SK-N-SH (cell line): ENCODE data around the gene PRPF40A. TPM values are rescaled to one million over a fixed set of nuclear protein-coding genes. Genes with fewer than 3 reads are reported as not detected.
A peak's percentile ranks its signal among the peaks of the same experiment; 100 is the strongest.
"Not testable (repeated sequence)": the region's sequence is repeated elsewhere in the genome, so short reads cannot be mapped to it uniquely, and the experiment has no call there.

Source experiments
- CTCF ChIA-PET: fragments of 300-600, 350-600 bp; formaldehyde crosslinking; extraction: SDS; loops from one replicate; lab custom pipeline; 2021; lab: Yijun Ruan, JAX
- POLR2A ChIA-PET: fragments of 350-600 bp; sonication (Branson Sonifier 250); formaldehyde crosslinking; extraction: SDS; loops from one replicate; lab custom pipeline; 2020; ENCODE audit warnings: antibody characterized with exemption, inconsistent platforms; lab: Yijun Ruan, JAX
- DNase-seq: peaks from one replicate; pipeline ENCODE4 v3.0.0; 2012
- H2AFZ ChIP-seq: fragments of 200-600 bp; sonication (generic); 2 replicates; pipeline ENCODE4 v1.8.1; 2016; ENCODE audit warnings: antibody characterized with exemption, mild to moderate bottlenecking, low read depth
- H3F3A ChIP-seq: fragments of 200-600 bp; sonication (generic); replicated peaks from 2 replicates; pipeline ENCODE3; 2016; ENCODE audit warnings: antibody characterized with exemption, mild to moderate bottlenecking; ENCODE audit not compliant: insufficient read depth
- H3K27ac ChIP-seq, 2 experiments: fragments of 200-500 bp in 1 of 2; fragments of 200-600 bp in 1 of 2; sonication (Bioruptor generic) in 1 of 2; sonication (generic), shearing (Covaris generic) in 1 of 2; 2 replicates each; pipeline versions ENCODE4 v1.5.1 to v1.6.1; 2014 to 2016; ENCODE audit warnings: low read depth in 2 of 2, inconsistent platforms in 1 of 2, low read length in 1 of 2, mild to moderate bottlenecking in 1 of 2, mixed read lengths in 1 of 2
- H3K27me3 ChIP-seq: fragments of 200-600 bp; sonication (generic), shearing (Covaris generic); 2 replicates; pipeline ENCODE4 v1.6.1; 2016; ENCODE audit warnings: mixed run types; ENCODE audit not compliant: insufficient read depth
- H3K36me3 ChIP-seq, 2 experiments: fragments of 200-500 bp in 1 of 2; fragments of 200-600 bp in 1 of 2; sonication (Bioruptor generic) in 1 of 2; sonication (generic) in 1 of 2; replicated peaks in 1 of 2; 2 replicates each; pipeline versions ENCODE3 to v1.5.1; 2014 to 2016; ENCODE audit warnings: low read length in 1 of 2, mild to moderate bottlenecking in 1 of 2; ENCODE audit not compliant: insufficient read depth in 2 of 2, control insufficient read depth in 1 of 2
- H3K4me1 ChIP-seq, 2 experiments: fragments of 200-500 bp in 1 of 2; fragments of 200-600 bp in 1 of 2; sonication (Bioruptor generic) in 1 of 2; sonication (generic), shearing (Covaris generic) in 1 of 2; 2 replicates each; pipeline versions ENCODE4 v1.5.1 to v1.6.1; 2014 to 2016; ENCODE audit warnings: low read depth in 1 of 2, low read length in 1 of 2, mixed run types in 1 of 2; ENCODE audit not compliant: insufficient read depth in 2 of 2, control insufficient read depth in 1 of 2
- H3K4me2 ChIP-seq: fragments of 200-600 bp; sonication (generic), shearing (Covaris generic); 2 replicates; pipeline ENCODE4 v1.6.1; 2017; ENCODE audit warnings: mixed run types
- H3K4me3 ChIP-seq, 2 experiments: fragments of 200-500 bp in 1 of 2; fragments of 200-600 bp in 1 of 2; sonication (Bioruptor generic) in 1 of 2; sonication (generic), shearing (Covaris generic) in 1 of 2; 2 replicates each; pipeline versions ENCODE4 v1.5.1 to v1.8.1; 2014 to 2016; ENCODE audit warnings: low read depth in 2 of 2, inconsistent platforms in 1 of 2, low read length in 1 of 2, mild to moderate bottlenecking in 1 of 2, mixed read lengths in 1 of 2, moderate library complexity in 1 of 2
- H3K79me2 ChIP-seq: fragments of 200-600 bp; sonication (generic); 2 replicates; pipeline ENCODE4 v1.8.1; 2017; ENCODE audit warnings: mild to moderate bottlenecking; ENCODE audit not compliant: insufficient read depth
- H3K9ac ChIP-seq: fragments of 200-600 bp; sonication (generic); 2 replicates; pipeline ENCODE4 v1.6.1; 2017; ENCODE audit warnings: mixed run types
- H3K9me2 ChIP-seq: fragments of 200-600 bp; sonication (generic); 2 replicates; pipeline ENCODE4 v1.6.1; 2017; ENCODE audit warnings: mixed run types
- H3K9me3 ChIP-seq: fragments of 200-600 bp; sonication (generic); 2 replicates; pipeline ENCODE4 v1.6.1; 2017; ENCODE audit warnings: mixed run types, mild to moderate bottlenecking, moderate library complexity
- H4K20me1 ChIP-seq: fragments of 200-600 bp; sonication (generic); 2 replicates; pipeline ENCODE4 v1.6.1; 2017; ENCODE audit warnings: mild to moderate bottlenecking, mixed run types; ENCODE audit not compliant: insufficient read depth
- CTCF ChIP-seq: fragments of 200-600 bp; sonication (generic); IDR thresholded peaks from 2 replicates; pipeline ENCODE4 v1.6.1; 2017; ENCODE audit warnings: antibody characterized with exemption, mild to moderate bottlenecking, moderate library complexity
- ELF1 ChIP-seq: IDR thresholded peaks from 2 replicates; pipeline ENCODE4 v1.4.0; 2012
- EP300 ChIP-seq, 2 experiments: IDR thresholded peaks; 2 replicates each; pipeline versions ENCODE4 v1.4.0 to v1.6.1; 2012; ENCODE audit warnings: borderline replicate concordance in 1 of 2, low read depth in 1 of 2, low read length in 1 of 2
- EZH2phosphoT487 ChIP-seq: fragments of 200-600 bp; sonication (generic); IDR thresholded peaks from 2 replicates; pipeline ENCODE4 v1.6.1; 2017; ENCODE audit warnings: low read depth, mixed run types, mild to moderate bottlenecking, antibody characterized with exemption, moderate library complexity, borderline replicate concordance
- FOXJ3 ChIP-seq: sonication (generic); formaldehyde crosslinking; IDR thresholded peaks from 2 replicates; pipeline ENCODE4 v1.5.1; 2020; ENCODE audit warnings: mild to moderate bottlenecking, missing genetic modification reagents
- GABPA ChIP-seq: IDR thresholded peaks from 2 replicates; pipeline ENCODE4 v1.4.0; 2012; ENCODE audit warnings: low read depth, mild to moderate bottlenecking
- MEF2A ChIP-seq: IDR thresholded peaks from 2 replicates; pipeline ENCODE4 v1.4.0; 2012; ENCODE audit warnings: low read depth, borderline replicate concordance
- NFIC ChIP-seq: IDR thresholded peaks from 2 replicates; pipeline ENCODE4 v1.4.0; 2012; ENCODE audit warnings: borderline replicate concordance
- NRF1 ChIP-seq: IDR thresholded peaks from 2 replicates; pipeline ENCODE4 v1.6.1; 2012; ENCODE audit warnings: low read depth, mild to moderate bottlenecking, low read length
- PBX3 ChIP-seq: IDR thresholded peaks from 2 replicates; pipeline ENCODE4; 2012
- RAD21 ChIP-seq: IDR thresholded peaks from 2 replicates; pipeline ENCODE4 v1.6.1; 2012; ENCODE audit warnings: mild to moderate bottlenecking, low read length
- RFX5 ChIP-seq: IDR thresholded peaks from 2 replicates; pipeline ENCODE4 v1.6.1; 2012; ENCODE audit warnings: mild to moderate bottlenecking, improper control_type of control experiment, low read length
- RXRA ChIP-seq: IDR thresholded peaks from 2 replicates; pipeline ENCODE4 v1.4.0; 2012; ENCODE audit warnings: low read depth, mild to moderate bottlenecking, borderline replicate concordance
- TAF1 ChIP-seq: IDR thresholded peaks from 2 replicates; pipeline ENCODE4 v1.6.1; 2012; ENCODE audit warnings: low read depth, mild to moderate bottlenecking, low read length, moderate library complexity, borderline replicate concordance
- TCF12 ChIP-seq: IDR thresholded peaks from 2 replicates; pipeline ENCODE4 v1.4.0; 2012
- USF2 ChIP-seq: fragments of 150-350 bp; IDR thresholded peaks from 2 replicates; pipeline ENCODE4 v1.6.1; 2017; ENCODE audit warnings: antibody characterized with exemption, low read length, low read depth, borderline replicate concordance
- YY1 ChIP-seq: IDR thresholded peaks from 2 replicates; pipeline ENCODE4 v1.4.0; 2012; ENCODE audit warnings: low read depth, mild to moderate bottlenecking
- WGBS: methylation state at CpG from one replicate; pipeline ENCODE4 v1.1.6; 2017; ENCODE audit warnings: low lambda C conversion rate; 5-methylcytosine and 5-hydroxymethylcytosine counted together
- polyA plus RNA-seq, 3 experiments: library from polyadenylated mRNA; depleted of rRNA; stranded (reverse); fragments of >200 nt; gene quantifications; 2 replicates each; pipeline ENCODE4 v1.2.3, GENCODE V29; 2012

The PRPF40A gene
- polyA plus RNA-seq, 1 of the 3 experiments (the other 2 are of a cell fraction) = 55.8 TPM

- TF ChIP-seq EP300 (IDR thresholded peaks at IDR 0.05; ENCODE audit: borderline replicate concordance in 1 of 2, low read depth in 1 of 2, low read length in 1 of 2) (peak in 1 of 2 experiments; percentile 27; a peak in 1 of 4 replicates), TCF12 (peak; percentile 14; the same call in 1 of the 2 replicates), NRF1 (peak; percentile 55; the same call in 1 of the 2 replicates), RAD21 (no peak)
- TF ChIP-seq, all 33 proteins: peak for 13
Measured at GRCh38 chr2:152717228-152718075, at the start of gene PRPF40A (continued).

- H3K4me1 ChIP-seq = peaks cover 0 to 2% of the 10 kb centered on the region in 2 experiments; a peak in 1 of 4 replicates
- no peak overlapping the region for H3K9ac ChIP-seq
- no peak overlapping the region for H2AFZ ChIP-seq
- no peaks in the 10 kb centered on the region for H3K9me3 ChIP-seq
- H3K4me3 ChIP-seq = no peak overlapping the region
- ChIA-PET POLR2A (no interaction called here), CTCF (no interaction called here)
- no peaks in the 10 kb centered on the region for H3K79me2 ChIP-seq
- no peak overlapping the region for H3K27ac ChIP-seq
- no peak for DNase-seq
- H3K27me3 ChIP-seq = no peaks in the 10 kb centered on the region
- WGBS = 93% methylated on average over 1 of the region's 1 CpG
- no peaks in the 10 kb centered on the region for H3K9me2 ChIP-seq
- H3F3A ChIP-seq = no peaks in the 10 kb centered on the region
- no peaks in the 10 kb centered on the region for H4K20me1 ChIP-seq
- peaks cover 7 to 9% of the 10 kb centered on the region in 2 experiments for H3K36me3 ChIP-seq
- no peak overlapping the region for H3K4me2 ChIP-seq
- TF ChIP-seq NFIC = no peak
- TF ChIP-seq PBX3 = no peak
- TF ChIP-seq YY1 = no peak
- TF ChIP-seq RXRA = no peak
Measured at GRCh38 chr2:152766928-152767327, 49.7 kb upstream of the PRPF40A start.

- ChIA-PET POLR2A (no interaction called here), CTCF (no interaction called here)
- Histone ChIP-seq H3K9me3 (no peaks in the 10 kb centered on the region), H3K27me3 (no peaks in the 10 kb centered on the region), H3K4me3 (no peak overlapping the region), H3F3A (peaks cover 4% of the 10 kb centered on the region), H4K20me1 (no peaks in the 10 kb centered on the region), H3K27ac (no peak overlapping the region), H3K9me2 (no peaks in the 10 kb centered on the region), H3K9ac (no peak overlapping the region), H2AFZ (no peak overlapping the region), H3K36me3 (peaks cover 15 to 26% of the 10 kb centered on the region in 2 experiments), H3K4me1 (peaks cover 0 to 2% of the 10 kb centered on the region in 2 experiments; a peak in 1 of 4 replicates), H3K79me2 (no peaks in the 10 kb centered on the region), H3K4me2 (no peak overlapping the region)
- WGBS = 100% methylated on average over 1 of the region's 1 CpG
- DNase-seq = no peak
- no peak for TF ChIP-seq MEF2A
- TF ChIP-seq CTCF = no peak
- no peak for TF ChIP-seq EZH2phosphoT487
- no peak for TF ChIP-seq USF2
- TF ChIP-seq GABPA = no peak
- TF ChIP-seq FOXJ3 (CRISPR knock-in tag) = no peak
- no peak for TF ChIP-seq TAF1
- no peak for TF ChIP-seq RXRA
- TF ChIP-seq ELF1 = no peak
- TF ChIP-seq RFX5 = no peak
- TF ChIP-seq NFIC = no peak
Measured at GRCh38 chr2:152763651-152764050, 46.4 kb upstream of the PRPF40A start.

- H3K4me3 ChIP-seq, POLR2A ChIA-PET, H3K79me2 ChIP-seq, H3K4me1 ChIP-seq, H3K27ac ChIP-seq, CTCF ChIA-PET, H3K27me3 ChIP-seq, H3K4me2 ChIP-seq, H4K20me1 ChIP-seq, H3K9me3 ChIP-seq, H3K9ac ChIP-seq, DNase-seq, H3K9me2 ChIP-seq, H2AFZ ChIP-seq, H3F3A ChIP-seq: not testable (repeated sequence)
- 93% methylated on average over 2 of the region's 4 CpGs for WGBS
- H3K36me3 ChIP-seq = peaks cover 15 to 26% of the 10 kb centered on the region in 2 experiments
Measured at GRCh38 chr2:152763208-152763607, 45.9 kb upstream of the PRPF40A start.
